OCI-LY7 (cell line): ENCODE results near the gene RNF20. TPM values are rescaled to one million over a fixed set of nuclear protein-coding genes. Genes with fewer than 3 reads are reported as not detected.
"Not testable (repeated sequence)": the region's sequence is repeated elsewhere in the genome, so short reads cannot be mapped to it uniquely, and the experiment has no call there.

Experiments used
- BruUV-seq: library from RNA; stranded (reverse); fragments of 400-500 nt; replicated peaks from 2 replicates; lab custom pipeline; 2021; lab: Mats Ljungman, UMichigan
- CTCF ChIA-PET: fragments of 300-600 bp; sonication (Branson Sonifier 250); formaldehyde crosslinking; loops from one replicate; lab custom pipeline; 2022; ENCODE audit warnings: antibody characterized with exemption; ENCODE audit not compliant: unreplicated experiment; lab: Charles Lee
- POLR2A ChIA-PET: fragments of 300-600 bp; sonication (Branson Sonifier 250); formaldehyde crosslinking; loops from one replicate; lab custom pipeline; 2022; ENCODE audit warnings: antibody characterized with exemption; lab: Charles Lee
- DNase-seq: peaks from one replicate; pipeline ENCODE4 v3.0.0-alpha.2; 2015; ENCODE audit warnings: low spot score
- H2AFZ ChIP-seq: fragments of 200-600 bp; sonication (generic), shearing (Covaris generic); 2 replicates; pipeline ENCODE4 v1.6.1; 2014; ENCODE audit warnings: mild to moderate bottlenecking, antibody characterized with exemption, low read length, moderate library complexity
- H3K27ac ChIP-seq: fragments of 200-600 bp; sonication (generic); 2 replicates; pipeline ENCODE4 v1.5.1; 2014; ENCODE audit warnings: mixed run types, low read depth, mild to moderate bottlenecking, moderate library complexity, low read length, inconsistent platforms; ENCODE audit not compliant: poor library complexity, severe bottlenecking
- H3K36me3 ChIP-seq: fragments of 200-600 bp; sonication (generic); 2 replicates; pipeline ENCODE4 v1.6.1; 2014; ENCODE audit warnings: mild to moderate bottlenecking, antibody characterized with exemption, low read length, moderate library complexity, mixed read lengths; ENCODE audit not compliant: insufficient read depth
- H3K4me1 ChIP-seq: fragments of 200-600 bp; sonication (generic); 2 replicates; pipeline ENCODE4 v1.5.1; 2014; ENCODE audit warnings: mild to moderate bottlenecking, low read length; ENCODE audit not compliant: insufficient read depth, poor library complexity, severe bottlenecking
- H3K4me2 ChIP-seq: fragments of 200-600 bp; sonication (generic); 2 replicates; pipeline ENCODE4 v1.6.1; 2014; ENCODE audit warnings: mild to moderate bottlenecking, low read length
- H3K4me3 ChIP-seq: fragments of 200-600 bp; sonication (generic); 2 replicates; pipeline ENCODE4 v1.5.1; 2014; ENCODE audit warnings: mild to moderate bottlenecking, low read depth, low read length; ENCODE audit not compliant: poor library complexity, severe bottlenecking
- H3K79me2 ChIP-seq: fragments of 200-600 bp; sonication (generic); 2 replicates; pipeline ENCODE4 v1.6.1; 2016; ENCODE audit warnings: low read depth, mild to moderate bottlenecking, low read length, moderate library complexity, mixed read lengths; ENCODE audit not compliant: insufficient read depth
- H3K9me2 ChIP-seq: fragments of 200-600 bp; sonication (generic); 2 replicates; pipeline ENCODE4 v1.6.1; 2016; ENCODE audit warnings: mild to moderate bottlenecking, low read length, mixed read lengths; ENCODE audit not compliant: insufficient read depth
- H3K9me3 ChIP-seq: fragments of 200-600 bp; sonication (generic); 2 replicates; pipeline ENCODE4 v1.6.1; 2014; ENCODE audit warnings: mild to moderate bottlenecking, mixed run types, low read length, mixed read lengths
- H4K20me1 ChIP-seq: fragments of 200-600 bp; sonication (generic); 2 replicates; pipeline ENCODE4 v1.6.1; 2014; ENCODE audit warnings: mild to moderate bottlenecking, antibody characterized with exemption, low read length, moderate library complexity, mixed read lengths; ENCODE audit not compliant: insufficient read depth
- CTCF ChIP-seq: fragments of 200-600 bp; sonication (generic); conservative IDR thresholded peaks from 2 replicates; pipeline ENCODE4 v1.5.1; 2014; ENCODE audit warnings: mild to moderate bottlenecking, antibody characterized with exemption, low read length, moderate library complexity, mixed read lengths
- EZH2phosphoT487 ChIP-seq: fragments of 200-600 bp; sonication (generic); IDR thresholded peaks from 2 replicates; pipeline ENCODE4 v1.6.1; 2018; ENCODE audit warnings: low read depth, borderline replicate concordance, mild to moderate bottlenecking, mixed run types, antibody characterized with exemption, low read length, moderate library complexity, mixed read lengths
- intact Hi-C: fragments of 100-400 bp; cut with micrococcal nuclease; formaldehyde crosslinking; loops from one replicate; pipeline ENCODE4 v1.10.0; 2022; ENCODE audit not compliant: unreplicated experiment
- total RNA-seq, 2 experiments: library from RNA; depleted of rRNA in 1 of 2; stranded (reverse); fragments of >200 nt in 1 of 2; shearing (Covaris generic) in 1 of 2; gene quantifications; 2 replicates each; pipeline ENCODE4 v1.2.3, GENCODE V29; 2014 to 2022

RNF20 gene
- total RNA-seq, 2 experiments from 2014 or later, result 13.5 to 43.5 TPM

GRCh38 chr9:101587332-101588043, 53.8 kb downstream of the RNF20 start:
- Histone ChIP-seq H2AFZ (no peak overlapping the region), H3K4me1 (no peaks in the 10 kb centered on the region), H3K36me3 (no peaks in the 10 kb centered on the region), H3K4me3 (no peak overlapping the region), H3K9me3 (no peaks in the 10 kb centered on the region), H3K9me2 (no peaks in the 10 kb centered on the region), H4K20me1 (no peaks in the 10 kb centered on the region), H3K27ac (no peak overlapping the region), H3K4me2 (no peak overlapping the region), H3K79me2 (no peaks in the 10 kb centered on the region)
- intact Hi-C loops, result no loop called here
- no peak for TF ChIP-seq EZH2phosphoT487
- TF ChIP-seq CTCF, result no peak
- no peak for DNase-seq
- BruUV-seq, result no TSS peak
- POLR2A ChIA-PET, result interaction anchor here (0.6 kb wide), 1 partner anchor 39 kb away, joined by 4 read pairs; no protein-coding TSS in a partner anchor
- CTCF ChIA-PET, result no interaction called here

- H3K9me3 ChIP-seq, BruUV-seq, H3K4me2 ChIP-seq, H3K9me2 ChIP-seq, H2AFZ ChIP-seq, H3K36me3 ChIP-seq, DNase-seq, H3K4me3 ChIP-seq, POLR2A ChIA-PET, H3K79me2 ChIP-seq, CTCF ChIA-PET, H4K20me1 ChIP-seq, intact Hi-C loops, H3K4me1 ChIP-seq, H3K27ac ChIP-seq: not testable (repeated sequence)
Observed at GRCh38 chr9:101590074-101590473, 56.4 kb downstream of the RNF20 start.

GRCh38 chr9:101590901-101591300, 57.2 kb downstream of the RNF20 start:
- H3K27ac ChIP-seq, result no peak overlapping the region
- CTCF ChIA-PET, result no interaction called here

More at GRCh38 chr9:101590901-101591300, 57.2 kb downstream of the RNF20 start:
- H3K79me2 ChIP-seq, result no peaks in the 10 kb centered on the region
- H3K9me2 ChIP-seq, result no peaks in the 10 kb centered on the region
- TF ChIP-seq CTCF (no peak), EZH2phosphoT487 (no peak)
- no peak overlapping the region for H3K4me2 ChIP-seq
- H3K36me3 ChIP-seq, result no peaks in the 10 kb centered on the region
- POLR2A ChIA-PET, result no interaction called here
- H3K9me3 ChIP-seq, result no peaks in the 10 kb centered on the region
- no peak for DNase-seq
- no TSS peak for BruUV-seq
- no peak overlapping the region for H2AFZ ChIP-seq
- no peak overlapping the region for H3K4me3 ChIP-seq
- H3K4me1 ChIP-seq, result no peaks in the 10 kb centered on the region
- intact Hi-C loops, result no loop called here
- H4K20me1 ChIP-seq, result no peaks in the 10 kb centered on the region
